Liver (tissue), 9 donors: Measurements from ENCODE around the gene MED6. TPM values are rescaled to one million over a fixed set of nuclear protein-coding genes. Genes with fewer than 3 reads are reported as not detected.

Experiments
- DNase-seq: peaks from one replicate; pipeline ENCODE4 v3.0.0-alpha.2; 2017; ENCODE audit warnings: low spot score
- H3K27ac ChIP-seq, 2 donors: one replicate each; pipeline ENCODE4 v1.7.0; 2013; ENCODE audit warnings: inconsistent platforms in 2 of 2, low read length in 2 of 2, control low read depth in 1 of 2, low read depth in 1 of 2, mild to moderate bottlenecking in 1 of 2
- H3K27me3 ChIP-seq, 4 donors: one replicate each; pipeline versions ENCODE4 v1.6.1 to v1.7.0; 2013; ENCODE audit warnings: low read length in 3 of 4, inconsistent platforms in 1 of 4, mild to moderate bottlenecking in 1 of 4, moderate library complexity in 1 of 4; ENCODE audit not compliant: control insufficient read depth in 4 of 4, insufficient read depth in 4 of 4
- H3K36me3 ChIP-seq, 4 donors: one replicate each; pipeline versions ENCODE4 v1.6.1 to v1.7.0; 2013; ENCODE audit warnings: low read length in 3 of 4, mild to moderate bottlenecking in 3 of 4, low read depth in 1 of 4, moderate library complexity in 1 of 4; ENCODE audit not compliant: control insufficient read depth in 4 of 4, insufficient read depth in 3 of 4
- H3K4me1 ChIP-seq, 4 donors: one replicate each; pipeline versions ENCODE4 v1.6.1 to v1.7.0; 2013; ENCODE audit warnings: low read length in 3 of 4, mild to moderate bottlenecking in 3 of 4, moderate library complexity in 1 of 4; ENCODE audit not compliant: control insufficient read depth in 4 of 4, insufficient read depth in 4 of 4
- H3K4me3 ChIP-seq, 3 donors: one replicate each; pipeline versions ENCODE4 v1.6.1 to v1.7.0; 2013; ENCODE audit warnings: low read length in 3 of 3, control low read depth in 1 of 3, low read depth in 1 of 3, mild to moderate bottlenecking in 1 of 3
- H3K9ac ChIP-seq, 2 donors: one replicate each; pipeline ENCODE4 v1.7.0; 2013; ENCODE audit warnings: low read length in 2 of 2, mild to moderate bottlenecking in 2 of 2, moderate library complexity in 2 of 2, control low read depth in 1 of 2, low read depth in 1 of 2
- H3K9me3 ChIP-seq, 4 donors: one replicate each; pipeline versions ENCODE4 v1.6.1 to v1.7.0; 2013; ENCODE audit warnings: low read length in 3 of 4; ENCODE audit not compliant: control insufficient read depth in 4 of 4
- EGR1 ChIP-seq, 2 donors: IDR thresholded peaks; 2 replicates each; pipeline ENCODE4 v1.6.1; 2016 to 2018; ENCODE audit warnings: antibody characterized with exemption in 2 of 2, low read depth in 2 of 2
- FOXA1 ChIP-seq: IDR thresholded peaks from 2 replicates; pipeline ENCODE4 v1.6.1; 2016; ENCODE audit warnings: antibody characterized with exemption
- HNF4A ChIP-seq, 2 donors: conservative IDR thresholded peaks; 2 replicates each; pipeline ENCODE4 v1.6.1; 2016; ENCODE audit warnings: antibody characterized with exemption in 2 of 2, mild to moderate bottlenecking in 2 of 2
- HNF4G ChIP-seq: IDR thresholded peaks from 2 replicates; pipeline ENCODE4 v1.6.1; 2016; ENCODE audit warnings: antibody characterized with exemption
- JUND ChIP-seq, 2 donors: IDR thresholded peaks; 2 replicates each; pipeline ENCODE4 v1.6.1; 2016; ENCODE audit warnings: antibody characterized with exemption in 2 of 2
- NR2F2 ChIP-seq: IDR thresholded peaks from 2 replicates; pipeline ENCODE4 v1.6.1; 2016; ENCODE audit warnings: antibody characterized with exemption
- RAD21 ChIP-seq, 2 donors: IDR thresholded peaks; 2 replicates each; pipeline ENCODE4 v1.6.1; 2016; ENCODE audit warnings: antibody characterized with exemption in 2 of 2, mild to moderate bottlenecking in 2 of 2
- RXRA ChIP-seq, 2 donors: IDR thresholded peaks; 2 replicates each; pipeline ENCODE4 v1.6.1; 2017 to 2018; ENCODE audit warnings: antibody characterized with exemption in 2 of 2, mild to moderate bottlenecking in 1 of 2
- SP1 ChIP-seq: IDR thresholded peaks from 2 replicates; pipeline ENCODE4 v1.6.1; 2018; ENCODE audit warnings: antibody characterized with exemption, mild to moderate bottlenecking
- TAF1 ChIP-seq: conservative IDR thresholded peaks from 2 replicates; pipeline ENCODE4 v1.6.1; 2016; ENCODE audit warnings: antibody characterized with exemption, mild to moderate bottlenecking
- YY1 ChIP-seq: IDR thresholded peaks from 2 replicates; pipeline ENCODE4 v1.6.1; 2016; ENCODE audit warnings: antibody characterized with exemption, mild to moderate bottlenecking
- WGBS: extraction: QIAGEN DNeasy Blood & Tissue Kit; methylation state at CpG from one replicate; pipeline ENCODE4 v1.1.7; 2013; 5-methylcytosine and 5-hydroxymethylcytosine counted together
- polyA plus RNA-seq, 2 donors: library from polyadenylated mRNA; stranded (reverse) in 1 of 2; unstranded in 1 of 2; fragments of 200-250 nt in 1 of 2; fragments of >200 nt in 1 of 2; fragmentation: Nextera tagmentation in 1 of 2; extraction: Ambion mirVana in 1 of 2; gene quantifications; one replicate each; pipeline versions ENCODE4 v1.2.1 to v1.2.3, GENCODE V29; 2013 to 2015
- total RNA-seq, 2 donors: library from RNA; depleted of rRNA; stranded (reverse); fragments of >200 nt; gene quantifications; one replicate each; pipeline ENCODE4 v1.2.3, GENCODE V29; 2014
- TF ChIP-seq, protein P1 (sequence below): IDR thresholded peaks from 2 replicates; pipeline ENCODE4 v1.6.1; 2016; ENCODE audit warnings: antibody characterized with exemption
- TF ChIP-seq, protein P2 (sequence below): IDR thresholded peaks from 2 replicates; pipeline ENCODE4 v1.6.1; 2016; ENCODE audit warnings: antibody characterized with exemption
- TF ChIP-seq, protein P3 (sequence below): IDR thresholded peaks from 2 replicates; pipeline ENCODE4 v1.6.1; 2016; ENCODE audit warnings: antibody characterized with exemption
- TF ChIP-seq, protein P4 (sequence below): fragments of 150-350 bp; IDR thresholded peaks from 2 replicates; pipeline ENCODE4 v1.5.1; 2017; ENCODE audit warnings: improper control_type of control experiment, low read depth, low read length; ENCODE audit not compliant: missing input control
- donor health status: healthy.
- donor health status: healthy.
- donor health status: healthy.
- donor health status: healthy.
- donor health status: healthy.

Gene MED6
- total and polyA plus RNA-seq, 4 donors: 10.4 to 21.3 (median 15.2) TPM

DNA sequence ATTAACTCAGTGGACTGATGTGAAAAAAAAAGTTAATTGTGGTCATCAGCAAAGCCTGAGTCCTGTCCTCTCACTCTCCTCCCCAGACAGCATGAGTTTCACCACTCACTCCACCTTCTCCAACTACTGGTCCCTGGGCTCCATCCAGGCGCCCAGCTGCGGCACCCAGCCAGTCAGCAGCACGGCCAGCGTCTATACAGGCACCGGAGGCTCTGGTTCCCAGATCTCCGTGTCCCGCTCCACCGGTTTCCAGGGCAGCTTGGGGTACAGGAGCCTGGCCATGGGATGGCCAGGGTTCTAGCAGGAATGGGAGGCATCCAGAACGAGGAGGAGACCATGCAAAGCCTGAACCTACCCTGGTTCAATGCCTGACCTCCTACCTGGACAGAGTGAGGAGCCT, 6.0 kb downstream of the MED6 start:
- Histone ChIP-seq H3K9ac (no peak overlapping the region), H3K27ac (no peak overlapping the region), H3K27me3 (no peaks in the 10 kb centered on the region), H3K4me1 (peaks cover 3 to 9% (median 8%) of the 10 kb centered on the region in 4 donors), H3K4me3 (no peak overlapping the region), H3K9me3 (no peaks in the 10 kb centered on the region), H3K36me3 (peaks cover 7 to 66% (median 56%) of the 10 kb centered on the region in 4 donors)
- 98% methylated on average over 9 of the region's 9 CpGs for WGBS
- TF ChIP-seq, protein P1, sequence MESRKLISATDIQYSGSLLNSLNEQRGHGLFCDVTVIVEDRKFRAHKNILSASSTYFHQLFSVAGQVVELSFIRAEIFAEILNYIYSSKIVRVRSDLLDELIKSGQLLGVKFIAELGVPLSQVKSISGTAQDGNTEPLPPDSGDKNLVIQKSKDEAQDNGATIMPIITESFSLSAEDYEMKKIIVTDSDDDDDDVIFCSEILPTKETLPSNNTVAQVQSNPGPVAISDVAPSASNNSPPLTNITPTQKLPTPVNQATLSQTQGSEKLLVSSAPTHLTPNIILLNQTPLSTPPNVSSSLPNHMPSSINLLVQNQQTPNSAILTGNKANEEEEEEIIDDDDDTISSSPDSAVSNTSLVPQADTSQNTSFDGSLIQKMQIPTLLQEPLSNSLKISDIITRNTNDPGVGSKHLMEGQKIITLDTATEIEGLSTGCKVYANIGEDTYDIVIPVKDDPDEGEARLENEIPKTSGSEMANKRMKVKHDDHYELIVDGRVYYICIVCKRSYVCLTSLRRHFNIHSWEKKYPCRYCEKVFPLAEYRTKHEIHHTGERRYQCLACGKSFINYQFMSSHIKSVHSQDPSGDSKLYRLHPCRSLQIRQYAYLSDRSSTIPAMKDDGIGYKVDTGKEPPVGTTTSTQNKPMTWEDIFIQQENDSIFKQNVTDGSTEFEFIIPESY: no peak
- TF ChIP-seq TAF1: no peak
- TF ChIP-seq RAD21 (IDR thresholded peaks at IDR 0.05): no peak
- TF ChIP-seq, protein P2, sequence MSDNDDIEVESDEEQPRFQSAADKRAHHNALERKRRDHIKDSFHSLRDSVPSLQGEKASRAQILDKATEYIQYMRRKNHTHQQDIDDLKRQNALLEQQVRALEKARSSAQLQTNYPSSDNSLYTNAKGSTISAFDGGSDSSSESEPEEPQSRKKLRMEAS: no peak
- no peak for TF ChIP-seq NR2F2
- no peak for TF ChIP-seq YY1
- TF ChIP-seq, protein P3, sequence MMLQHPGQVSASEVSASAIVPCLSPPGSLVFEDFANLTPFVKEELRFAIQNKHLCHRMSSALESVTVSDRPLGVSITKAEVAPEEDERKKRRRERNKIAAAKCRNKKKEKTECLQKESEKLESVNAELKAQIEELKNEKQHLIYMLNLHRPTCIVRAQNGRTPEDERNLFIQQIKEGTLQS: no peak
- TF ChIP-seq RXRA (IDR thresholded peaks at IDR 0.05): no peak
- TF ChIP-seq HNF4G: no peak
- DNase-seq: no peak

DNA sequence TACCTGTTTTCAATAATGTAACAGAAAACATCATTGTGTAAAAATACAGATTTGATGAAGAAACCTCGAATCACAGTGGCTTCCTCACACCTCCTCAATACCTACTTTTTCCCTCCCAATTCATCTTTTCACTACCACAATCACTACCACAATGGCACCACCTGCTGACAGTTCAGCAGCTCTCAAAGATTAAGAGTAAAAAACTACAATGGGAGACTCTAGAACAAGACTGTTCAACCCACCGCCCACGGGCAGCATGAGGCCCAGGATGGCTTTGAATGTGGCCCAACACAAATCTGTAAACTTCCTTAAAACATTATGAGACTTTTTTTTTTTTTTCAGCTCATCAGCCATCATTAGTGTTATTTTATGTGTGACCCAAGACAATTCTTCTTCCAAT, 15.2 kb downstream of the MED6 start:
- Histone ChIP-seq H3K4me1 (no peaks in the 10 kb centered on the region), H3K9ac (no peak overlapping the region), H3K27ac (no peak overlapping the region), H3K9me3 (no peaks in the 10 kb centered on the region), H3K36me3 (peaks cover 8 to 64% (median 55%) of the 10 kb centered on the region in 4 donors), H3K27me3 (no peaks in the 10 kb centered on the region), H3K4me3 (no peak overlapping the region)
- DNase-seq: no peak
- WGBS: 82% methylated on average over 3 of the region's 3 CpGs
- no peak for TF ChIP-seq HNF4A (conservative IDR thresholded peaks at IDR 0.05)
- TF ChIP-seq RAD21 (IDR thresholded peaks at IDR 0.05): peak; percentile 34 to 51
- TF ChIP-seq, protein P2: no peak
- TF ChIP-seq SP1: no peak
- TF ChIP-seq HNF4G: no peak

DNA sequence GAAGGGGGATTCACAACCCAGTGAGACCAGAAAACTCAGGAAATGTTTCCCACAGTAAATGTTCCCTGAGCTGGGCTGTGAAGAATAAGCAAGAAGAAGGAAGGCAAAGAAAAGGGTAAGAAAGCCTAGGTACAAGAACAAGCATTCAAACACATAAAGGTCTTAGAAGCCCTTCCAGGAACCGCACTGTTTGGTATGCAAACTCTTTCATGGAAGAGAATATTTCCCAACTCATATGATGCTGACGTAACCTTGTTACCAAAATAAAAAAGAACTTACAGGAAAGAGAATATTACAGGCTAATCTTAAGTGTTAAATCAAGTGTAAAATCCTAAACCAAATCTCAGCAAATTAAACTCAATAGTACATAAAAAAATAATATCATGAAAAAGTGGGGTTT, 23.6 kb downstream of the MED6 start:
- no peaks in the 10 kb centered on the region for H3K4me1 ChIP-seq
- no peak overlapping the region for H3K9ac ChIP-seq
- no peak overlapping the region for H3K4me3 ChIP-seq
- 87% methylated on average over 2 of the region's 2 CpGs for WGBS
- no peaks in the 10 kb centered on the region for H3K9me3 ChIP-seq
- no peak for TF ChIP-seq EGR1 (IDR thresholded peaks at IDR 0.05; ENCODE audit: low read depth in 2 of 2)
- TF ChIP-seq RXRA (IDR thresholded peaks at IDR 0.05): no peak
- TF ChIP-seq TAF1: no peak
- TF ChIP-seq, protein P3: no peak
- TF ChIP-seq, protein P4, sequence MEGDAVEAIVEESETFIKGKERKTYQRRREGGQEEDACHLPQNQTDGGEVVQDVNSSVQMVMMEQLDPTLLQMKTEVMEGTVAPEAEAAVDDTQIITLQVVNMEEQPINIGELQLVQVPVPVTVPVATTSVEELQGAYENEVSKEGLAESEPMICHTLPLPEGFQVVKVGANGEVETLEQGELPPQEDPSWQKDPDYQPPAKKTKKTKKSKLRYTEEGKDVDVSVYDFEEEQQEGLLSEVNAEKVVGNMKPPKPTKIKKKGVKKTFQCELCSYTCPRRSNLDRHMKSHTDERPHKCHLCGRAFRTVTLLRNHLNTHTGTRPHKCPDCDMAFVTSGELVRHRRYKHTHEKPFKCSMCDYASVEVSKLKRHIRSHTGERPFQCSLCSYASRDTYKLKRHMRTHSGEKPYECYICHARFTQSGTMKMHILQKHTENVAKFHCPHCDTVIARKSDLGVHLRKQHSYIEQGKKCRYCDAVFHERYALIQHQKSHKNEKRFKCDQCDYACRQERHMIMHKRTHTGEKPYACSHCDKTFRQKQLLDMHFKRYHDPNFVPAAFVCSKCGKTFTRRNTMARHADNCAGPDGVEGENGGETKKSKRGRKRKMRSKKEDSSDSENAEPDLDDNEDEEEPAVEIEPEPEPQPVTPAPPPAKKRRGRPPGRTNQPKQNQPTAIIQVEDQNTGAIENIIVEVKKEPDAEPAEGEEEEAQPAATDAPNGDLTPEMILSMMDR: no peak
- no peak for TF ChIP-seq JUND (IDR thresholded peaks at IDR 0.05)
- TF ChIP-seq NR2F2: no peak
- TF ChIP-seq HNF4G: no peak
- TF ChIP-seq, protein P2: no peak
- no peak for TF ChIP-seq FOXA1
- TF ChIP-seq SP1: no peak
- no peak for TF ChIP-seq RAD21 (IDR thresholded peaks at IDR 0.05)
- TF ChIP-seq, protein P1: no peak
- DNase-seq: no peak
- no peaks in the 10 kb centered on the region for H3K27me3 ChIP-seq
- no peak overlapping the region for H3K27ac ChIP-seq
- H3K36me3 ChIP-seq: peaks cover 1 to 15% (median 10%) of the 10 kb centered on the region in 4 donors
